H1 (cell line): Measurements from ENCODE around the gene SYNRG. TPM values are rescaled to one million over a fixed set of nuclear protein-coding genes. Genes with fewer than 3 reads are reported as not detected.

Source experiments
- CBX8 ChIP-seq: fragments of 300-800, 300-1000 bp; sonication (generic); IDR thresholded peaks from 2 replicates; pipeline ENCODE4 v1.7.1; 2016; ENCODE audit warnings: low read depth, low read length, borderline replicate concordance
- CHD1 ChIP-seq: IDR thresholded peaks from 2 replicates; pipeline ENCODE4 v1.6.1; 2012; ENCODE audit warnings: low read depth, low read length, improper control_type of control experiment
- CREB1 ChIP-seq: IDR thresholded peaks from 2 replicates; pipeline ENCODE4 v1.6.1; 2012; ENCODE audit warnings: inconsistent platforms
- FOSL1 ChIP-seq: IDR thresholded peaks from 2 replicates; pipeline ENCODE4 v1.6.1; 2011; ENCODE audit warnings: mild to moderate bottlenecking, low read depth, low read length, moderate library complexity; ENCODE audit not compliant: insufficient read depth
- GABPA ChIP-seq: IDR thresholded peaks from 2 replicates; pipeline ENCODE4 v1.6.1; 2011; ENCODE audit warnings: mild to moderate bottlenecking, low read length, moderate library complexity, borderline replicate concordance; ENCODE audit not compliant: insufficient read depth
- HDAC2 ChIP-seq, 2 experiments: fragments of 300-600 bp in 1 of 2; sonication (generic) in 1 of 2; IDR thresholded peaks; 2 replicates each; pipeline ENCODE4 v1.6.1; 2011 to 2012; ENCODE audit warnings: low read depth in 2 of 2, low read length in 2 of 2, mild to moderate bottlenecking in 2 of 2, moderate library complexity in 2 of 2, borderline replicate concordance in 1 of 2, inconsistent platforms in 1 of 2
- JUND ChIP-seq: IDR thresholded peaks from 2 replicates; pipeline ENCODE4 v1.6.1; 2011; ENCODE audit warnings: mild to moderate bottlenecking, improper control_type of control experiment, low read length
- KDM1A ChIP-seq: fragments of 200-600, 300-600 bp; sonication (generic); IDR thresholded peaks from 2 replicates; pipeline ENCODE4 v1.7.1; 2016; ENCODE audit warnings: mild to moderate bottlenecking, low read length, borderline replicate concordance
- KDM4A ChIP-seq: IDR thresholded peaks from one replicate; pipeline ENCODE4 v1.7.1; 2012; ENCODE audit warnings: low read depth, mild to moderate bottlenecking, moderate library complexity, low read length, inconsistent platforms; ENCODE audit not compliant: severe bottlenecking
- PHF8 ChIP-seq: fragments of 200-600 bp; sonication (generic); conservative IDR thresholded peaks from 2 replicates; pipeline ENCODE4 v1.7.1; 2012; ENCODE audit warnings: low read depth, mild to moderate bottlenecking, inconsistent platforms, low read length, moderate library complexity
- POLR2A ChIP-seq, 2 experiments: IDR thresholded peaks; 1 replicate in 1 of 2; 2 replicates in 1 of 2; pipeline ENCODE4 v1.6.1; 2011; ENCODE audit warnings: low read depth in 2 of 2, low read length in 2 of 2, mild to moderate bottlenecking in 2 of 2; ENCODE audit errors: control extremely low read depth in 1 of 2
- RAD21 ChIP-seq, 2 experiments: IDR thresholded peaks in 1 of 2; conservative IDR thresholded peaks in 1 of 2; 2 replicates each; pipeline ENCODE4 v1.6.1; 2011; ENCODE audit warnings: low read depth in 2 of 2, low read length in 2 of 2, improper control_type of control experiment in 1 of 2, inconsistent platforms in 1 of 2, mild to moderate bottlenecking in 1 of 2, moderate library complexity in 1 of 2
- RFX5 ChIP-seq: IDR thresholded peaks from 2 replicates; pipeline ENCODE4 v1.6.1; 2011; ENCODE audit warnings: low read depth, low read length, improper control_type of control experiment, borderline replicate concordance
- RXRA ChIP-seq: IDR thresholded peaks from 2 replicates; pipeline ENCODE4 v1.6.1; 2011; ENCODE audit warnings: low read depth, mild to moderate bottlenecking, low read length, moderate library complexity; ENCODE audit not compliant: insufficient read depth
- SIRT6 ChIP-seq: IDR thresholded peaks from one replicate; pipeline ENCODE4 v1.7.1; 2012; ENCODE audit warnings: low read length, inconsistent platforms
- SIX5 ChIP-seq: IDR thresholded peaks from 2 replicates; pipeline ENCODE4 v1.6.1; 2011; ENCODE audit warnings: mild to moderate bottlenecking, low read depth, low read length
- SP1 ChIP-seq: IDR thresholded peaks from 2 replicates; pipeline ENCODE4 v1.6.1; 2011; ENCODE audit warnings: low read depth, low read length
- SRF ChIP-seq: IDR thresholded peaks from 2 replicates; pipeline ENCODE4 v1.6.1; 2011; ENCODE audit warnings: mild to moderate bottlenecking, low read depth, low read length, moderate library complexity
- TAF7 ChIP-seq: optimal IDR thresholded peaks from 2 replicates; pipeline ENCODE3; 2011; ENCODE audit warnings: low read depth, mild to moderate bottlenecking, inconsistent platforms, low read length, moderate library complexity, borderline replicate concordance
- TBP ChIP-seq: IDR thresholded peaks from 2 replicates; pipeline ENCODE4 v1.6.1; 2011; ENCODE audit warnings: low read depth, low read length, improper control_type of control experiment
- YY1 ChIP-seq: IDR thresholded peaks from 2 replicates; pipeline ENCODE4 v1.6.1; 2011; ENCODE audit warnings: low read depth, mild to moderate bottlenecking, low read length
- polyA plus RNA-seq, 7 experiments: library from polyadenylated mRNA; depleted of rRNA in 3 of 7; stranded (reverse) in 5 of 7; unstranded in 2 of 7; fragments of >200 nt in 5 of 7; fragments of 200-250 nt in 2 of 7; gene quantifications; 1 replicate in 5 of 7; 2 replicates in 1 of 7; 4 replicates in 1 of 7; pipeline versions ENCODE4 v1.2.1 to v1.2.3, GENCODE V29; 2011 to 2013; ENCODE audit warnings: missing spikeins in 2 of 7, mixed read lengths in 2 of 7
- total RNA-seq: library from RNA; stranded (reverse); fragmentation: NEBNext Ultra II Directional; extraction: Animal tissue kit (Norgen Biotek cat#: 25700); gene quantifications from 2 replicates; pipeline ENCODE4 v1.2.1, GENCODE V29; 2021
- TF ChIP-seq, protein P1 (sequence below): IDR thresholded peaks from 2 replicates; pipeline ENCODE4 v1.6.1; 2011; ENCODE audit warnings: low read depth, mild to moderate bottlenecking, low read length; ENCODE audit not compliant: insufficient read depth
- TF ChIP-seq, protein P2 (sequence below): IDR thresholded peaks from 2 replicates; pipeline ENCODE4 v1.6.1; 2012; ENCODE audit warnings: inconsistent platforms

Gene SYNRG
- total and polyA plus RNA-seq, 2 of the 8 experiments (the other 6 are each of a cell fraction or from before 2014, with no cell fraction given), result 7.7 to 31.7 TPM

DNA sequence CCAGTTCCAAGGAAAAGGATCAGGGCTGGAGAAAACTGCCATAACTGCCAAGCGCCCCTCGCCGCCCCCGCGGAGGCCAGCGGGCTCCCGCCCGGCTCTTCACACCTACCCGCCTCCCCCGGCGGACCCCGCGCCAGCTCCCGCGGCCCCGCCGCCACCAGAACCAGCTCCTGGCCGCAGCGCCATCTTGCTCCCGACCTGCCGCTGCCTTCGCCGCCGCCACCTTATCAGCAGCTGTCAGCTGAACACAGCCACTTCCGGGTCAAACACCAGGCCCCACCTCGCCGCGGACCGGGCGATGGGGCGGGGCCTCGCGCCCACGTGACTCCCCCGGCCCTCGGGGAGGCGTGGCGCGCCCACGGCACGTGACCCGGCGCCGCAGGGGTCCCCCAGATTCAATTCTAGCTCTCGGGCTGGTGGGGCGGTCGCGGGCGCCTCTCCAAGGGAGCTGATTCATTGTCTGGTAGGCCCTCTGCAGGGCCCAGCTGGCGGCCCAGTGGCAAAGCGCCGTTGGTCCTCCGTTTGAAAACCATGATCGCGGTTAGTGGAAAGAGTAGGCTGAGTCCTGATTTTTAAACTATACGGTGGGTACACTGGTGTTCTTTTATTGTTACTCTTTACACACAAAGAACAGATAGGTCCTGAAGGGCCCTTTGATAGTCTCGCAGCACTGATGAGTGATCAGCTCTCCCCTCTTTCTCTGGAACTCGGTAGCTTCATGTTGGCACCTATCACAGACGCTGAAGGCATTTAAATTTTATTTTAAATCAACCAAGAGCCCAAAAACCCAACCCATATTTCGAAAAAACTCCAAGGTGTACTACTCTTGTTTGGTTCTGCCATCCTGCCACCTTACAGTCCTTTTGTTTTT is at the start of gene SYNRG (continued):
- TF ChIP-seq RXRA (no peak), RFX5 (no peak), SIX5 (no peak), SRF (no peak), KDM4A (peak; percentile 51), TAF7 (peak; percentile 85), CBX8 (no peak), PHF8 (peak; percentile 86), KDM1A (no peak), POLR2A (IDR thresholded peaks at IDR 0.05; ENCODE audit: control extremely low read depth in 1 of 2, low read depth in 2 of 2, low read length in 2 of 2) (peak; percentile 78 to 87), RAD21 (IDR thresholded peaks at IDR 0.05 in 1 of 2, conservative IDR thresholded peaks at IDR 0.05 in 1 of 2; ENCODE audit: low read depth in 2 of 2, low read length in 2 of 2) (peak in 1 of 2 experiments; percentile 31; a peak in 2 of 4 replicates), GABPA (peak; percentile 73; the same call in 1 of the 2 replicates), SIRT6 (no peak), SP1 (peak; percentile 50; the same call in 1 of the 2 replicates), FOSL1 (no peak), TBP (peak; percentile 83), YY1 (peak; percentile 94), HDAC2 (IDR thresholded peaks at IDR 0.05; ENCODE audit: borderline replicate concordance in 1 of 2, low read depth in 2 of 2, low read length in 2 of 2) (no peak), JUND (no peak), CREB1 (peak; percentile 24), CHD1 (no peak)
- TF ChIP-seq, protein P1, sequence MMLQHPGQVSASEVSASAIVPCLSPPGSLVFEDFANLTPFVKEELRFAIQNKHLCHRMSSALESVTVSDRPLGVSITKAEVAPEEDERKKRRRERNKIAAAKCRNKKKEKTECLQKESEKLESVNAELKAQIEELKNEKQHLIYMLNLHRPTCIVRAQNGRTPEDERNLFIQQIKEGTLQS, result peak; percentile 96
- TF ChIP-seq, protein P2, sequence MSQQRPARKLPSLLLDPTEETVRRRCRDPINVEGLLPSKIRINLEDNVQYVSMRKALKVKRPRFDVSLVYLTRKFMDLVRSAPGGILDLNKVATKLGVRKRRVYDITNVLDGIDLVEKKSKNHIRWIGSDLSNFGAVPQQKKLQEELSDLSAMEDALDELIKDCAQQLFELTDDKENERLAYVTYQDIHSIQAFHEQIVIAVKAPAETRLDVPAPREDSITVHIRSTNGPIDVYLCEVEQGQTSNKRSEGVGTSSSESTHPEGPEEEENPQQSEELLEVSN, result no peak
